ENCODE results near the gene CACNA2D4.

The CACNA2D4 gene

GRCh38 chr12:1811948-1812291 lies 106.5 kb downstream of the CACNA2D4 start:
- no peak for DNase-seq

GRCh38 chr12:1811281-1811947 lies 107.0 kb downstream of the CACNA2D4 start:
- DNase-seq: no peak

- no peak for DNase-seq
Observed at GRCh38 chr12:1810931-1811280, 107.5 kb downstream of the CACNA2D4 start.

GRCh38 chr12:1810201-1810930 lies 108.1 kb downstream of the CACNA2D4 start:
- DNase-seq: no peak

GRCh38 chr12:1809591-1810190 lies 108.8 kb downstream of the CACNA2D4 start:
- DNase-seq: no peak

- no peak for DNase-seq
Observed at GRCh38 chr12:1808798-1809480, 109.5 kb downstream of the CACNA2D4 start.

GRCh38 chr12:1808036-1808797 lies 110.2 kb downstream of the CACNA2D4 start:
- no peak for DNase-seq

- DNase-seq: no peak
Observed at GRCh38 chr12:1807087-1807860, 111.2 kb downstream of the CACNA2D4 start.

GRCh38 chr12:1806301-1807086 lies 112.0 kb downstream of the CACNA2D4 start:
- DNase-seq: no peak

GRCh38 chr12:1805441-1806081 lies 112.9 kb downstream of the CACNA2D4 start:
- no peak for DNase-seq

- peak; percentile 52 to 79 (median 73) for DNase-seq
Observed at GRCh38 chr12:1804545-1805332, 113.7 kb downstream of the CACNA2D4 start.

GRCh38 chr12:1803736-1804135 lies 114.7 kb downstream of the CACNA2D4 start:
- no peak for DNase-seq

- no peak for DNase-seq
Observed at GRCh38 chr12:1801303-1801975, 117.0 kb downstream of the CACNA2D4 start.

GRCh38 chr12:1800401-1801302 lies 117.8 kb downstream of the CACNA2D4 start:
- DNase-seq: peak in 1 of 3 experiments; percentile 13

GRCh38 chr12:1799882-1800400 lies 118.5 kb downstream of the CACNA2D4 start:
- no peak for DNase-seq

GRCh38 chr12:1799051-1799881 lies 119.2 kb downstream of the CACNA2D4 start:
- DNase-seq: no peak

GRCh38 chr12:1798641-1799020 lies 119.8 kb downstream of the CACNA2D4 start:
- DNase-seq: no peak

Data from NCI-H1417 (cell line).